Upper lobe of right lung (tissue), 1 donor: ENCODE data around the gene DDX39B. TPM values are rescaled to one million over a fixed set of nuclear protein-coding genes. Genes with fewer than 3 reads are reported as not detected.

Experiments
- ATAC-seq: fragments of 200-7000 bp; cut with Tn5 transposase; one replicate; pipeline ENCODE4 v1.9.1; 2020; ENCODE audit warnings: mild to moderate bottlenecking, moderate library complexity
- DNase-seq: peaks from one replicate; pipeline ENCODE4 v3.0.0-alpha.2; 2020
- H3K27ac ChIP-seq: fragments of 200-600 bp; one replicate; pipeline ENCODE4 v1.8.0; 2022
- H3K27me3 ChIP-seq: fragments of 200-600 bp; one replicate; pipeline ENCODE4 v1.8.0; 2022; ENCODE audit warnings: mild to moderate bottlenecking
- H3K36me3 ChIP-seq: fragments of 200-600 bp; one replicate; pipeline ENCODE4 v1.8.0; 2022
- H3K4me1 ChIP-seq: fragments of 200-600 bp; one replicate; pipeline ENCODE4 v1.8.0; 2022
- H3K4me3 ChIP-seq: fragments of 200-600 bp; one replicate; pipeline ENCODE4 v1.8.0; 2022; ENCODE audit warnings: mild to moderate bottlenecking
- H3K9me3 ChIP-seq: fragments of 200-600 bp; one replicate; pipeline ENCODE4 v1.8.0; 2022
- intact Hi-C: fragments of 100-400 bp; cut with DNase I; formaldehyde crosslinking; loops from one replicate; pipeline ENCODE4 v1.11.0; 2022
- total RNA-seq: library from RNA; stranded (reverse); fragmentation: NEBNext Ultra II Directional; extraction: Animal tissue kit (Norgen Biotek cat#: 25700); gene quantifications from one replicate; pipeline ENCODE4 v1.2.1, GENCODE V29; 2021
- TF ChIP-seq, protein P1 (sequence below): fragments of 200-600 bp; IDR thresholded peaks from one replicate; pipeline ENCODE4 v1.8.0; 2022; ENCODE audit warnings: antibody characterized with exemption
- donor health status: DM: no; HTN: yes; CAD: no; lungs with severe emphysema.

The DDX39B gene
- total RNA-seq, 1 donor from 2014 or later: 241 TPM

DNA sequence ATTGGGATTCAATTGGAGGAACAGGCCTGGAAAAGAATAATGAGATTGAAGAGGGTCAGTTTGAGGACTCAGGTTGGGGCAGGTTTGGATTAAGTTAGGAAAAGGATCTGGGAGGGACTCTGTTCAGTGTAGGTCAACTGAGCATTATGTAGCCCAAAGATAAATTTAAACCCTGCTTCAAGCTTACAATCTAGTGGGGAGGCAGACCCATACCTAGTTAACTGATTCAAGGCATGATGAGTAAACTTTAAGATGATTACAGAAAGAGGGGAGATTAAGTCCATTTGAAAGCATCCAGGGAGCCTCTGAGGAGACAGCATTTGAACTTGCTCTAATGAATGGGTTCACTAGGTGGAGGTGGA, 18.9 kb upstream of the DDX39B start:
- intact Hi-C loops: no loop called here
- H3K27ac ChIP-seq: peak overlapping the region; percentile 73
- TF ChIP-seq, protein P1, sequence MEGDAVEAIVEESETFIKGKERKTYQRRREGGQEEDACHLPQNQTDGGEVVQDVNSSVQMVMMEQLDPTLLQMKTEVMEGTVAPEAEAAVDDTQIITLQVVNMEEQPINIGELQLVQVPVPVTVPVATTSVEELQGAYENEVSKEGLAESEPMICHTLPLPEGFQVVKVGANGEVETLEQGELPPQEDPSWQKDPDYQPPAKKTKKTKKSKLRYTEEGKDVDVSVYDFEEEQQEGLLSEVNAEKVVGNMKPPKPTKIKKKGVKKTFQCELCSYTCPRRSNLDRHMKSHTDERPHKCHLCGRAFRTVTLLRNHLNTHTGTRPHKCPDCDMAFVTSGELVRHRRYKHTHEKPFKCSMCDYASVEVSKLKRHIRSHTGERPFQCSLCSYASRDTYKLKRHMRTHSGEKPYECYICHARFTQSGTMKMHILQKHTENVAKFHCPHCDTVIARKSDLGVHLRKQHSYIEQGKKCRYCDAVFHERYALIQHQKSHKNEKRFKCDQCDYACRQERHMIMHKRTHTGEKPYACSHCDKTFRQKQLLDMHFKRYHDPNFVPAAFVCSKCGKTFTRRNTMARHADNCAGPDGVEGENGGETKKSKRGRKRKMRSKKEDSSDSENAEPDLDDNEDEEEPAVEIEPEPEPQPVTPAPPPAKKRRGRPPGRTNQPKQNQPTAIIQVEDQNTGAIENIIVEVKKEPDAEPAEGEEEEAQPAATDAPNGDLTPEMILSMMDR: no peak
- H3K4me1 ChIP-seq: peaks cover 51% of the 10 kb centered on the region
- H3K4me3 ChIP-seq: no peak overlapping the region
- no peaks in the 10 kb centered on the region for H3K27me3 ChIP-seq
- DNase-seq: no peak
- H3K36me3 ChIP-seq: peaks cover 26% of the 10 kb centered on the region
- no peak for ATAC-seq
- H3K9me3 ChIP-seq: no peaks in the 10 kb centered on the region

DNA sequence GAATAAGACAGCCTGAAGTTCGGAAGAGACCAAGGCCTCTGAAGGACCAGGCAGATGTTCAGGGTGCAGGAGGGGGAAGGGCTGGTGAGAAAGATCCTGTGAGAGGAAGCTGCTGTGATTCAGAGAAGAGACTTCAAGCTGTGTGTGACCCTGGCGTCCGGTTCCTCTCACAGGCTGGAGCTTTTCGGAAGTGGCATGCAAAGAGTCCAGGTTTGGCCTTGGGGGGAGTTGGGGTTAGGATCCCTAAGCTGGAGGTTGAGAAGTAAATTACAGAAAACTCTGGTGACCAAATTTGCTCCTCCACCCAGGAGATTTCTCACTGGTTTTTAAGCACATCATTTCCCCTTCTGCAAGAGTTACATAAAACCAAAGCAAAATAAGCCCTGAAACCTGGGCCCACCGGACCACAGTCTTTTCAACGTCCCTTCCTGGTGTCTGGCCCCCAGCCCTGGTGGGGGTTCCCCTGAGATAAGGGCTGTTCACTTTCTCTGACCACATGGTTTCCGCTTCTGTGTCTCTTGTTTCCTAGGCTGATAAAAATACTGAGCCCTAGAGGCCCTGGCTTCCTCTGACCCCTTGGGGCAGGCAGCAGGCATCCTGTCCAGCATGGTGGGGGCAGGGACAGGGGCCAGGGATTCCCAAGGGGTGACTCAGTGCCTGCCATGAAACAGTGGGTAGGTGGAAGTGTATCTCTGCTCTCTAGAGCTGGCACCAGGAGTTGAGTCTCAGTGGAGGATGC, 18.3 kb upstream of the DDX39B start:
- Histone ChIP-seq H3K4me1 (peaks cover 51% of the 10 kb centered on the region), H3K36me3 (peaks cover 26% of the 10 kb centered on the region), H3K27ac (peak overlapping the region; percentile 73), H3K9me3 (no peaks in the 10 kb centered on the region), H3K27me3 (no peaks in the 10 kb centered on the region), H3K4me3 (no peak overlapping the region)
- TF ChIP-seq, protein P1: no peak
- DNase-seq: peak; percentile 73
- intact Hi-C loops: no loop called here
- peak; percentile 70 for ATAC-seq

DNA sequence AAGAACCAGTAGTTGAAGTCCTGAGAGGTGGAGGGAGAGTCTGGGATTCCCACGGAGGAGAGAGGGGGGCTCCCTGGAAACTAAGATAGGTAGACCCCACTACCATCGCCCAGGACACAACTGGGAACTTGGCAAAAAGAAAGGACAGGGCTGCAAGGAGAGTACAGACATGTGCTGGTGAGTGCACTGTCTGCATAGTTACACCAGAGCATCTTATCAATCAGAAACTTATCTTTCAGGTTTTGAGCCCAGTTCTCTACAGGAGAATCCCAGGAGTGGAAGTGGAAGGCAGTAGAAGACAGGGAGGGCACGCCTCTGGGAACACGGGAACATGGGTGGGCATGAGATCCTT, 17.8 kb upstream of the DDX39B start:
- TF ChIP-seq, protein P1: no peak
- Histone ChIP-seq H3K9me3 (no peaks in the 10 kb centered on the region), H3K27ac (peak overlapping the region; percentile 73), H3K27me3 (no peaks in the 10 kb centered on the region), H3K4me3 (no peak overlapping the region), H3K36me3 (peaks cover 27% of the 10 kb centered on the region), H3K4me1 (peaks cover 51% of the 10 kb centered on the region)
- ATAC-seq (no peak), DNase-seq (no peak)
- intact Hi-C loops: no loop called here

DNA sequence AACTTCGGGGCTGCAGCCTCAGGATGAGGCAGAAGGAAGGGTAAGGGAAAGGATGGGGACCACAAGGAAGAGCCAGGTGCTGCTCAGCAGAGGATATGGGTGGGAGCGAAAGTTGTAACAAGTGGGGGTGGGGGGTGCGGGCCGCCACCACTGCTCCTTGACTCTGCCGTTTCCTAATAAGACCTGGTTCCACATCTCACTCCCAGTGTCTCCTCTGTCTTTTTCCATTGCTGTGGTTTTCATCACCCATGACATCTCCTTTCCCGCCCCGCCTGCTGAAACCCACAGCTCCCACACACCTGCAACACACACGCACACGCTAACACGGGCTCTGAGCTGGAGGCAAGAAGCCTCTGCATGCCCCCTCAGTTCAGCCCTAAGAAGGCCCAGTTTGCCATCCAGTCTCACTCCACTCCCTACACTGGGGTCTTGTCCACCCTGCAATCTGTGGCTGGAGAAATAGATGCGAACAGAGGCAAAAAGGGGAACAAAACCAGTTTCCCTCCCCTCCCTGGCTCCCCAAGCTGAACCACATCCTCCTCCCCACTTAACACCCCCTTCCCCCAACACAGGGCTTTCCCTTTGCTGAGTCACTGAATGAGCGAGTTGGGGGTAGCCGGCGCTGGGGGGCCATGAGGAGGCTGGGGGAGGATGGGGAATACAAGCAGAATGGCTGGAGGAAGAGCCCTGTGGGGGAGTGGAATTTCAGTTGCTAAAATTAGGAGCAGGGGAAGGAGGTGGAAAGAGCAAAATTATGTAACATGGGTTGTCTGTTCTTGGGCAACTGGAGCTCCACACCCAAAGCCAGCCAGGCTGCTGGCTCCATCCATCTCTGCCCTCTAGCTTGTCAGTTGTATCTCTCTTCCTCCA, 17.1 kb upstream of the DDX39B start:
- no peaks in the 10 kb centered on the region for H3K27me3 ChIP-seq
- intact Hi-C loops: no loop called here
- H3K9me3 ChIP-seq: no peaks in the 10 kb centered on the region
- TF ChIP-seq, protein P1: no peak
- H3K4me1 ChIP-seq: peaks cover 51% of the 10 kb centered on the region
- H3K4me3 ChIP-seq: no peak overlapping the region
- H3K36me3 ChIP-seq: peaks cover 34% of the 10 kb centered on the region
- peak overlapping the region; percentile 73 for H3K27ac ChIP-seq
- ATAC-seq: peak; percentile 85
- peak; percentile 74 for DNase-seq

DNA sequence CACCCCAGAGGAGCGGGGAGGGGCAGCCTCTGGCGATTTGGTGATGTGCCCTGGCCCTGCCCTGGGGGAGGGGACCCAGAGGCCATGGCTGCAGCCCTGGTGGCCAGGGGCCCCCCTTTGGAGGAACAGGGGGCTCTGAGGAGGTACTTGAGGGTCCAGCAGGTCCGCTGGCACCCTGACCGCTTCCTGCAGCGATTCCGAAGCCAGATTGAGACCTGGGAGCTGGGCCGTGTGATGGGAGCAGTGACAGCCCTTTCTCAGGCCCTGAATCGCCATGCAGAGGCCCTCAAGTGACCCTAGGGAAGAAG, 16.5 kb upstream of the DDX39B start:
- DNase-seq (no peak), ATAC-seq (no peak)
- TF ChIP-seq, protein P1: no peak
- Histone ChIP-seq H3K9me3 (no peaks in the 10 kb centered on the region), H3K27me3 (no peaks in the 10 kb centered on the region), H3K36me3 (peaks cover 38% of the 10 kb centered on the region), H3K27ac (peak overlapping the region; percentile 73), H3K4me1 (peaks cover 51% of the 10 kb centered on the region), H3K4me3 (no peak overlapping the region)
- intact Hi-C loops: no loop called here
